Lower leg skin (tissue), 3 donors: ENCODE measurements around the gene KLHDC4.

ENCODE experiments used
- CTCF ChIP-seq, 3 donors: fragments of 450-650 bp; IDR thresholded peaks; one replicate each; pipeline ENCODE4 v1.5.1; 2016; ENCODE audit warnings: antibody characterized with exemption in 3 of 3, mild to moderate bottlenecking in 3 of 3, moderate library complexity in 2 of 3
- POLR2A ChIP-seq, 2 donors: fragments of 450-650 bp; IDR thresholded peaks; one replicate each; pipeline ENCODE4 v1.6.1; 2016 to 2017; ENCODE audit warnings: antibody characterized with exemption in 2 of 2, mild to moderate bottlenecking in 1 of 2, moderate library complexity in 1 of 2

- TF ChIP-seq POLR2A (IDR thresholded peaks at IDR 0.05) (no peak), CTCF (IDR thresholded peaks at IDR 0.05) (no peak)
These were observed 91.4 kb downstream of the KLHDC4 start for GRCh38 chr16:87674419-87674818.
